GM12878 (cell line): ENCODE data around the gene PPIP5K2. TPM values are rescaled to one million over a fixed set of nuclear protein-coding genes. Genes with fewer than 3 reads are reported as not detected.

ENCODE experiments used
- BRCA1 ChIP-seq: IDR thresholded peaks from 2 replicates; pipeline ENCODE4 v1.6.1; 2011; ENCODE audit warnings: low read depth, low read length, improper control_type of control experiment
- HDAC2 ChIP-seq: fragments of 200-600 bp; sonication (generic); IDR thresholded peaks from 2 replicates; pipeline ENCODE4 v1.6.1; 2017
- IKZF2 ChIP-seq, 2 experiments: fragments of 450-650 bp; IDR thresholded peaks; 2 replicates each; pipeline ENCODE4 v1.6.1; 2017; ENCODE audit warnings: mild to moderate bottlenecking in 2 of 2, moderate library complexity in 2 of 2
- PRDM15 ChIP-seq: fragments of 450-650 bp; formaldehyde crosslinking; IDR thresholded peaks from 2 replicates; pipeline ENCODE4 v1.4.0; 2020; ENCODE audit warnings: mild to moderate bottlenecking, moderate library complexity
- TAF1 ChIP-seq: IDR thresholded peaks from 2 replicates; pipeline ENCODE4 v1.6.1; 2011; ENCODE audit warnings: mild to moderate bottlenecking, low read depth, low read length, borderline replicate concordance
- ZBTB4 ChIP-seq: fragments of 450-650 bp; formaldehyde crosslinking; IDR thresholded peaks from 2 replicates; pipeline ENCODE4 v1.4.0; 2022; ENCODE audit warnings: mild to moderate bottlenecking, moderate library complexity
- ZNF207 ChIP-seq: fragments of 450-650 bp; IDR thresholded peaks from 2 replicates; pipeline ENCODE4 v1.6.1; 2014; ENCODE audit warnings: antibody characterized with exemption, mild to moderate bottlenecking, borderline replicate concordance
- polyA plus RNA-seq, 11 experiments: library from polyadenylated mRNA; depleted of rRNA in 4 of 11; unstranded in 6 of 11; stranded (reverse) in 5 of 11; fragments of >200 nt; fragmentation: Nextera tagmentation in 4 of 11; fragmentation: Illumina TruSeq in 1 of 11; extraction: Ambion mirVana in 4 of 11; extraction: Trizol in 1 of 11; gene quantifications; 1 replicate in 1 of 11; 2 replicates in 10 of 11; pipeline versions ENCODE4 v1.2.1 to v1.2.3, GENCODE V29; 2011 to 2016; ENCODE audit warnings: inconsistent platforms in 2 of 11, missing spikeins in 2 of 11, low read depth in 1 of 11
- total RNA-seq, 4 experiments: library from RNA; depleted of rRNA in 3 of 4; stranded (reverse); fragments of >200 nt in 3 of 4; fragmentation: Illumina TruSeq in 1 of 4; extraction: Trizol in 1 of 4; gene quantifications; 2 replicates each; pipeline versions ENCODE4 v1.2.1 to v1.2.3, GENCODE V29; 2013 to 2021

The PPIP5K2 gene
- total and polyA plus RNA-seq, 10 of the 15 experiments (the other 5 are each of a cell fraction or from before 2014, with no cell fraction given), result 27.7 to 87.3 (median 58.6) TPM

- TF ChIP-seq PRDM15 (CRISPR knock-in tag) (no peak), ZBTB4 (no peak), HDAC2 (no peak), ZNF207 (no peak), TAF1 (no peak), IKZF2 (IDR thresholded peaks at IDR 0.05) (no peak), BRCA1 (no peak)
Measured at GRCh38 chr5:103174147-103174546, 54.0 kb downstream of the PPIP5K2 start (continued).
